RWPE2 (cell line): ENCODE data around the gene AQP6.
A peak's percentile ranks its signal among the peaks of the same experiment; 100 is the strongest.

Source experiments
- ATAC-seq: fragments of 200-7000 bp; cut with Tn5 transposase; 3 replicates; pipeline ENCODE4 v1.9.1; 2021; ENCODE audit warnings: low read depth
- DNase-seq: peaks from one replicate; pipeline ENCODE4 v3.0.0-alpha.2; 2020; ENCODE audit warnings: low spot score
- H3K27ac ChIP-seq: fragments of 450-650 bp; 2 replicates; pipeline ENCODE4 v1.5.1; 2017; ENCODE audit warnings: mild to moderate bottlenecking; ENCODE audit not compliant: poor library complexity, severe bottlenecking
- H3K27me3 ChIP-seq: fragments of 250-450 bp; sonication (Bioruptor Pico); 2 replicates; pipeline ENCODE4 v1.5.1; 2021; ENCODE audit warnings: mild to moderate bottlenecking, moderate library complexity; ENCODE audit not compliant: insufficient read depth, poor library complexity, severe bottlenecking
- H3K36me3 ChIP-seq: fragments of 250-450 bp; sonication (Bioruptor Pico); 2 replicates; pipeline ENCODE4 v1.5.1; 2020; ENCODE audit warnings: low read depth, mild to moderate bottlenecking, moderate library complexity
- H3K4me1 ChIP-seq: fragments of 250-450 bp; sonication (Bioruptor Pico); 2 replicates; pipeline ENCODE4 v1.5.1; 2021; ENCODE audit warnings: mild to moderate bottlenecking, moderate library complexity; ENCODE audit not compliant: insufficient read depth, poor library complexity, severe bottlenecking
- H3K4me3 ChIP-seq: fragments of 250-450 bp; sonication (Bioruptor Pico); 2 replicates; pipeline ENCODE4 v1.5.1; 2021; ENCODE audit warnings: mild to moderate bottlenecking, moderate library complexity; ENCODE audit not compliant: severe bottlenecking
- H3K9me3 ChIP-seq: fragments of 250-450 bp; sonication (Bioruptor Pico); 2 replicates; pipeline ENCODE4 v1.5.1; 2021; ENCODE audit warnings: mild to moderate bottlenecking, moderate library complexity; ENCODE audit not compliant: severe bottlenecking
- TF ChIP-seq, protein P1 (sequence below): fragments of 450-650 bp; IDR thresholded peaks from one replicate; pipeline ENCODE4 v1.5.1; 2017; ENCODE audit warnings: mild to moderate bottlenecking, moderate library complexity; ENCODE audit not compliant: poor library complexity, severe bottlenecking

AQP6 gene

DNA sequence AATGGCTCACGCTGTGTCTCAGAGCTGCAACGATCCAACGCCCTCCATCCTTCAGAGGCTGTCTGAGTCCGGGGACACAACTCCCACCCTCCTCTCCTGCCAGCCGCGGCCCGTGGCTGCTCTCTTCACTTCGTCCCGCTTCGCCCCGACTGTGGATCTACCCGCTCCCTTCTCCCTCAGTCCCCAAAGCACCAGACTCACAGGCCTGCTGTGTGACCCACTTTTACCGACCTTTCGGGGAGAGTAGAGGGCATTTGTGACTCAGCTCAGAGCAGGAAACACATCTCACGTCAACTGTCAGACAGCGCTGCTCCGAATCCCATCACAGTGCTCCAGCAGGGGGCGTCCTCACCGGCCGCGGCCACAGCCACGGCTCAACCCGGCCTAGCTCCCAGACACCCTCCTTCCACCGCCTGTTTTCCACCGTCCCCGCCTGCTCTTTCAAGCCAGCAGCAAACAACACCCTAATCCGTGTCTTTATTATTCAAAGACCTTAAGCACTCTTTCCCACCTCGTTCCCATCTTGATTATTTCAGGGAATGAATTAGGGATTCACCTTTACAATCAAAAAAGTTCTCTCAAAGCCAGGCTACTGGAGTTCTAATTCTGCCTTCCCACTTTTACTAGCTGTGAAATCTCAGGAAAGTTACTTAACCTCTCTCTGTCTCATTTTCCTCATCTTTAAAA, 27.2 kb upstream of the AQP6 start:
- no peaks in the 10 kb centered on the region for H3K27me3 ChIP-seq
- H3K9me3 ChIP-seq: no peaks in the 10 kb centered on the region
- no peak overlapping the region for H3K27ac ChIP-seq
- DNase-seq (peak; percentile 56), ATAC-seq (peak; percentile 85)
- no peak overlapping the region for H3K4me3 ChIP-seq
- peaks cover 4% of the 10 kb centered on the region for H3K4me1 ChIP-seq
- no peaks in the 10 kb centered on the region for H3K36me3 ChIP-seq
- TF ChIP-seq, protein P1, sequence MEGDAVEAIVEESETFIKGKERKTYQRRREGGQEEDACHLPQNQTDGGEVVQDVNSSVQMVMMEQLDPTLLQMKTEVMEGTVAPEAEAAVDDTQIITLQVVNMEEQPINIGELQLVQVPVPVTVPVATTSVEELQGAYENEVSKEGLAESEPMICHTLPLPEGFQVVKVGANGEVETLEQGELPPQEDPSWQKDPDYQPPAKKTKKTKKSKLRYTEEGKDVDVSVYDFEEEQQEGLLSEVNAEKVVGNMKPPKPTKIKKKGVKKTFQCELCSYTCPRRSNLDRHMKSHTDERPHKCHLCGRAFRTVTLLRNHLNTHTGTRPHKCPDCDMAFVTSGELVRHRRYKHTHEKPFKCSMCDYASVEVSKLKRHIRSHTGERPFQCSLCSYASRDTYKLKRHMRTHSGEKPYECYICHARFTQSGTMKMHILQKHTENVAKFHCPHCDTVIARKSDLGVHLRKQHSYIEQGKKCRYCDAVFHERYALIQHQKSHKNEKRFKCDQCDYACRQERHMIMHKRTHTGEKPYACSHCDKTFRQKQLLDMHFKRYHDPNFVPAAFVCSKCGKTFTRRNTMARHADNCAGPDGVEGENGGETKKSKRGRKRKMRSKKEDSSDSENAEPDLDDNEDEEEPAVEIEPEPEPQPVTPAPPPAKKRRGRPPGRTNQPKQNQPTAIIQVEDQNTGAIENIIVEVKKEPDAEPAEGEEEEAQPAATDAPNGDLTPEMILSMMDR: peak; percentile 88

DNA sequence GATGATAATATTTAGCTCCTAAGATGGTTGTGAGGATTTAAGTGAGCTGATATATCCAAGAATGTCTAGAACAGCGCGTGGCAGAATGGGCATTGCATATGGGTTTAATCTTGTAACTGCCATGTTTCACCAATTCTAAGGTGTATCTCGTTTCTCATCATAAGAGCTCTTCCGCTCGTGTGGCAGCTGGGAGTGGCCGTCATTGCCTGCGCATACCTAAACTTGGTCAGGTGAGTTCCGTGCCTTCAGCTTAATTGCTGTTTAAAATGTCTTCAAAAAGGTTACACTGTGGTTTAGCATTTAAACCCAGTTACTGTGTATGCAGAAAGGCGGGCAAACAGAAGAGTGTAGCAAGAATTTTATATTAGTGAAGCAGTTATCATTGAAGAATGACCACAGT, 26.7 kb upstream of the AQP6 start:
- Histone ChIP-seq H3K4me1 (peaks cover 4% of the 10 kb centered on the region), H3K9me3 (no peaks in the 10 kb centered on the region), H3K27ac (no peak overlapping the region), H3K36me3 (no peaks in the 10 kb centered on the region), H3K4me3 (no peak overlapping the region), H3K27me3 (no peaks in the 10 kb centered on the region)
- DNase-seq: peak; percentile 8
- TF ChIP-seq, protein P1: peak; percentile 4
- ATAC-seq: no peak

DNA sequence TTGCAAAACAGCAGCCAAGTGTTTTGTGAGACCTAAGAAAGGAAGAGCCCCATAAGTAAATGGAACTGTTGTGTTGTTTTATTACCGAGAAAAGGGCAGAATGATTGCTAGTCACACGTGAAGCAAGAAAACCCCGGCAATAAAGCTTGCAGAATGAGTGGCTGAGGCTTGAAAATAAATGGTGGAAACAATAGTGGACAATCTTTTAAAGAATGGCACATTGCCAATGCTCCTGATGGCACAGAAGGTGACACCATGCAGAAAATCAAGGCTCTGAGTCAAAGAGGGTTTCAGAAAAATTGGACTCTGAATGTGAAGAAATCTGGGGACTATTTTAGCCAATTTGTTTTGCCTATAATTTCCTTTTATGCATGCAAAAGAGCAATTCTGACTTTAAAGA, 26.2 kb upstream of the AQP6 start:
- Histone ChIP-seq H3K27me3 (no peaks in the 10 kb centered on the region), H3K4me3 (no peak overlapping the region), H3K27ac (no peak overlapping the region), H3K36me3 (no peaks in the 10 kb centered on the region), H3K9me3 (no peaks in the 10 kb centered on the region), H3K4me1 (peaks cover 4% of the 10 kb centered on the region)
- DNase-seq: no peak
- TF ChIP-seq, protein P1: no peak
- ATAC-seq: no peak

- TF ChIP-seq, protein P1: no peak
- DNase-seq (peak; percentile 16), ATAC-seq (no peak)
- no peaks in the 10 kb centered on the region for H3K9me3 ChIP-seq
- H3K4me3 ChIP-seq: no peak overlapping the region
- H3K27ac ChIP-seq: no peak overlapping the region
- no peaks in the 10 kb centered on the region for H3K27me3 ChIP-seq
- H3K4me1 ChIP-seq: peaks cover 2% of the 10 kb centered on the region
- H3K36me3 ChIP-seq: no peaks in the 10 kb centered on the region
Observed at GRCh38 chr12:49947593-49948226, 25.0 kb upstream of the AQP6 start.
